AG04449 (cell line): ENCODE data around the gene ROS1.

Source experiments
- CTCF ChIA-PET: fragments of 350-600 bp; formaldehyde crosslinking; extraction: SDS; loops from one replicate; lab custom pipeline; 2021; ENCODE audit warnings: antibody characterized with exemption; lab: Yijun Ruan, JAX
- POLR2A ChIA-PET: fragments of 400-600, 350-600 bp; formaldehyde crosslinking; extraction: SDS; loops from one replicate; lab custom pipeline; 2020; ENCODE audit warnings: antibody characterized with exemption, inconsistent platforms; lab: Yijun Ruan, JAX
- DNase-seq: peaks from one replicate; pipeline ENCODE4 v3.0.0-alpha.2; 2010; ENCODE audit warnings: low read depth, low spot score
- H3K4me3 ChIP-seq: 2 replicates; pipeline ENCODE4 v1.5.1; 2011; ENCODE audit warnings: low read depth, mild to moderate bottlenecking, control low read depth, low read length
- TF ChIP-seq, protein P1 (sequence below): IDR thresholded peaks from one replicate; pipeline ENCODE4 v1.5.1; 2011; ENCODE audit warnings: mild to moderate bottlenecking, moderate library complexity, low read length, control low read depth, inconsistent platforms; ENCODE audit not compliant: insufficient read depth; ENCODE audit errors: missing control alignments

The ROS1 gene

DNA sequence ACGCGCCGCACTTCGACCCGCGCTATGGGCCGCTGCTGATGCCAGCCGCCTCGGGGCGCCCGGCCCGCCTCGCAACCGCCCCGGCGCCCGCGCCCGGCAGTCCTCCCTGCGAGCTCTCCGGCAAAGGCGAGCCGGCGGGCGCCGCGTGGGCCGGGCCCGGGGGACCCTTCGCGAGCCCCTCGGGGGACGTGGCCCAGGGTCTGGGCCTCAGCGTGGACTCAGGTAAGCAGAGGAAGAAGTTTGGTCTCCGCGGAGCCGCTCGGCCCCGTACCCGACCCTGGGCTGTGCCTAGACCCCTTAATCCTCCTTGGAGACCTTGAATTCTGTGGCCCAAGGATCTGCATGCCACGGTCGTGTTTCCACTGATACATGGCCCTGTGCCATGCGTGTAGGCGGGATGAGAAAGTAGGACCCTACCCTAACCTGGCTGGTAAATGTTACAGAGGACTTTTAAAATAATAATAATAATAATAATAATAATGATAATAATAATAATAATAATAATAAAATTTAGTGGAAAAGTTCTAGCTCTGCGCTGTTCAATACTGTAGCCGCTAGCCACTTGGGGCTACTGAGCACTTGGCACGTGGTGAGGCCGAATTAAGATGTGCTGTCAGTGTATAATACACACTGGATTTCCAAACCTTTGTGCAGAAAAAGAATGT, 154.8 kb downstream of the ROS1 start:
- DNase-seq, result no peak
- TF ChIP-seq, protein P1, sequence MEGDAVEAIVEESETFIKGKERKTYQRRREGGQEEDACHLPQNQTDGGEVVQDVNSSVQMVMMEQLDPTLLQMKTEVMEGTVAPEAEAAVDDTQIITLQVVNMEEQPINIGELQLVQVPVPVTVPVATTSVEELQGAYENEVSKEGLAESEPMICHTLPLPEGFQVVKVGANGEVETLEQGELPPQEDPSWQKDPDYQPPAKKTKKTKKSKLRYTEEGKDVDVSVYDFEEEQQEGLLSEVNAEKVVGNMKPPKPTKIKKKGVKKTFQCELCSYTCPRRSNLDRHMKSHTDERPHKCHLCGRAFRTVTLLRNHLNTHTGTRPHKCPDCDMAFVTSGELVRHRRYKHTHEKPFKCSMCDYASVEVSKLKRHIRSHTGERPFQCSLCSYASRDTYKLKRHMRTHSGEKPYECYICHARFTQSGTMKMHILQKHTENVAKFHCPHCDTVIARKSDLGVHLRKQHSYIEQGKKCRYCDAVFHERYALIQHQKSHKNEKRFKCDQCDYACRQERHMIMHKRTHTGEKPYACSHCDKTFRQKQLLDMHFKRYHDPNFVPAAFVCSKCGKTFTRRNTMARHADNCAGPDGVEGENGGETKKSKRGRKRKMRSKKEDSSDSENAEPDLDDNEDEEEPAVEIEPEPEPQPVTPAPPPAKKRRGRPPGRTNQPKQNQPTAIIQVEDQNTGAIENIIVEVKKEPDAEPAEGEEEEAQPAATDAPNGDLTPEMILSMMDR, result no peak
- CTCF ChIA-PET, result no interaction called here
- POLR2A ChIA-PET, result no interaction called here
- no peak overlapping the region for H3K4me3 ChIP-seq

DNA sequence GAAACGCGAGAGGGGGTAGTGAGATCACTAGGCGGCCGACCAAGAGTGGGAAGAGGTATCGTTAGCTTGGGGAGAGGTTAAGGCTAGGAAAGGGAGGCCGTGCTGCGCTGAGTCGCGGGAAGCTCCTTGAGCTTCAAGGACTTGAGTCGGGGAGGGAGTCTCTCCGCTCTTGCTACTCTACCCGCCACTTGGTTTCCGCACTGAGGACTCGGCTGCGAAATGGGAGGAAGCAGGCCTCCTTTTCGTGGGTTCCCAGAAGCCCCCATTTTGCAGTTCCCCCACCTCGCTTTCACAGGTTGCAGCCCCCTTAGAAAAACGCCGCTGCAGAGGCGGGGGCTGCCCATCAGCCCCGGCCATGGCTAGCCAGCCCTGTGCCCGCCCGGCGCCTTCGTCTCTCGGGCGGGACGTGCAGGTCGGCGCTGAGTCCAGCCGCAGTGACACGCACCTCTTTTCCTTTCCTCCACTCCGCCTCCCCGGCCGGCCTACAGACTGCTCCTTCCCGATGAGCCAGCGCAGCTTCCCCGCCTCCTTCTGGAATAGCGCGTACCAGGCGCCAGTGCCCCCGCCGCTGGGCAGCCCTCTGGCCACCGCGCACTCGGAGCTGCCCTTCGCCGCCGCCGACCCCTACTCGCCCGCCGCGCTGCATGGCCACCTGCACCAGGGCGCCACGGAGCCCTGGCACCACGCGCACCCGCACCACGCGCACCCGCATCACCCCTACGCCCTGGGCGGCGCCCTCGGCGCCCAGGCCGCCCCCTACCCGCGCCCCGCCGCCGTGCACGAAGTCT, 155.5 kb downstream of the ROS1 start:
- no peak for DNase-seq

DNA sequence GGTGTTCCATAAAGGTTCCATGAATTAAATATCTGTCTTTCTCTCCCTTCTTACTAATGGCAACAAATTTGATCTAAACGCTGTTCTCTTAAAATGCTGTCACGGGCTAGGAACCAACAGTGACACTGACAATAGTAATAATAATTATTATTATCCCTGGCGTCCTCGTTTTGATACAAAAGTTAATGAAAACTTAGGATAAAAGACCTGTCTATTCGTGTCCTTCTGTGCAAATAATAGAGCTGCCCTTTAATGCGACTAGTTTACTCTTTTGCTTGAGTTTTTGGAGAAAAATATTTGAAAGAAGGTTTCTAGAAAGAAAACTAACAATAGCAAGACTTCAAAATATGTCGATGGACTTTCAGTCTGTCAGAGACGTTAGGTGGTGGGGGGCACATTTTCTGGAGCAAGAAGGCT, 156.1 kb downstream of the ROS1 start:
- CTCF ChIA-PET, result no interaction called here
- H3K4me3 ChIP-seq, result no peak overlapping the region
- POLR2A ChIA-PET, result no interaction called here
- TF ChIP-seq, protein P1, result no peak
- no peak for DNase-seq

More for the DNA sequence above, 155.5 kb downstream of the ROS1 start:
- TF ChIP-seq, protein P1, result no peak
- ChIA-PET CTCF (no interaction called here), POLR2A (no interaction called here)
- no peak overlapping the region for H3K4me3 ChIP-seq

DNA sequence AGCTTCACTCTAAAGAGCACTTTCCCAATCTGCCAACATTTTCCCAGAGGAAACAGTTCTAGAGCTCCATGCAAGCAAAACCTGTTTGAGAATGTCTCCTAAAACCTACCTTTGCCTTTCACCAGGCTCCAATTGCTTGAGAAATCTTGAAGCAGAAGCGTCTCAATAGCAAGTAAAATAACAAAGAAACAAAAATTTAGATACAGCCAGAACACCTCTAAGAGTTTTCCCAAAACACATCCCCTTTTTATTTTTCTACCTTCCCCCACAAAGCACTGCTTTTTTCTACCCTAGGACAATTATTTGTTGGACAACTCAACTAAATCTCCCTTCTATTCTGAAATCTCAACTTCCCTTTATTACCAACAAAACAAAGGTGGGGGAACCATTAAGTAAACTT, 156.8 kb downstream of the ROS1 start:
- no peak overlapping the region for H3K4me3 ChIP-seq
- POLR2A ChIA-PET, result no interaction called here
- DNase-seq, result no peak
- CTCF ChIA-PET, result no interaction called here
- TF ChIP-seq, protein P1, result no peak

DNA sequence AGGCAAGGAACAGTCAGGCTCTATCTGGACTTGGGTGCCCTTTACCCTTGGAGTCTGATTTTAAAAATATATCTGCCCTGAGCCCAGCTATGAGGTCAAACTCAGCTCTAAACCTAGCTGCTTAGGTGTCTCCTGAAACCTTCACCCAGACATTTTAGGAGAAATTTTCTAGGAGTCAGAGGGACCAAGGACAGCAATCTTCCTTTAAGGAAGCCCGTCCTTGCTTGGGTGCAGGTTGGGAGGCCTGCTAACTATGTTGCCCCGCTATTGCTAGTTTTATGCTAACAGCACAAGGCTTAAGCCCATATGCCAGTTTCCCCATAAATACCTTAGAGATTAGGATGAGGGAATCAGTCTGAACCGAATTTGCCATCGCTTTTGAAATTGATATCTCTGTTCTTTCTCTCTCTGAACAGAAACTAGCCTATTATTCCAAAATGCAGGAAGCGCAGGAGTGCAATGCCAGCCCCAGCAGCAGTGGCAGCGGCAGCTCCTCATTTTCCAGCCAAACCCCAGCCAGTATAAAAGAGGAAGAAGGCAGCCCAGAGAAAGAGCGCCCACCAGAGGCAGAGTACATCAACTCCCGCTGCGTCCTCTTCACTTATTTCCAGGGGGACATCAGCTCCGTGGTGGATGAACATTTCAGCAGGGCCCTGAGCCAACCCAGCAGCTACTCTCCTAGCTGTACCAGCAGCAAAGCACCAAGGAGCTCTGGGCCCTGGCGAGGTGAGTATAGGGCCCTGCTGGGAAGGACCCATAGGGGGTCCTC, 157.8 kb downstream of the ROS1 start:
- CTCF ChIA-PET, result no interaction called here
- H3K4me3 ChIP-seq, result no peak overlapping the region

DNA sequence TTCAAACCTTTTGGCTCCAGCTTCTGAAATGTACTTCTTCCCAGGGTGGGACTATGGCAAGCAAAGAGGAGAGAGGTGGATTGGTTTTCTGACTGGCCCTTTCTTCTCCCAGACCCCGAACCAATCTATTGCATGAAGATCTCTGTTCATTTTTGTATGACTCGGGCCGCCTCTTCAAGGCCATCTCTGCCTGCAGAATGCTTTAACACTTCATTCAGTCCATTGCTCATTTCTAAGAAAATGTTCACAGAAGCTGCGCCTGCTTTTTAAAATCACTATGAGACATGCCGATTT, 158.7 kb downstream of the ROS1 start:
- H3K4me3 ChIP-seq, result no peak overlapping the region
- TF ChIP-seq, protein P1, result no peak
- CTCF ChIA-PET, result no interaction called here
- DNase-seq, result no peak
- POLR2A ChIA-PET, result no interaction called here

More for the DNA sequence above, 157.8 kb downstream of the ROS1 start:
- DNase-seq, result no peak
- POLR2A ChIA-PET, result no interaction called here
- TF ChIP-seq, protein P1, result no peak
